SIG-M5 (cell line): ENCODE measurements around the gene WDR82.
"Not testable (repeated sequence)": the region's sequence is repeated elsewhere in the genome, so short reads cannot be mapped to it uniquely, and the experiment has no call there.

Source experiments
- DNase-seq: peaks from one replicate; lab custom pipeline; 2025; lab: John Stamatoyannopoulos, UW

WDR82 gene

DNA sequence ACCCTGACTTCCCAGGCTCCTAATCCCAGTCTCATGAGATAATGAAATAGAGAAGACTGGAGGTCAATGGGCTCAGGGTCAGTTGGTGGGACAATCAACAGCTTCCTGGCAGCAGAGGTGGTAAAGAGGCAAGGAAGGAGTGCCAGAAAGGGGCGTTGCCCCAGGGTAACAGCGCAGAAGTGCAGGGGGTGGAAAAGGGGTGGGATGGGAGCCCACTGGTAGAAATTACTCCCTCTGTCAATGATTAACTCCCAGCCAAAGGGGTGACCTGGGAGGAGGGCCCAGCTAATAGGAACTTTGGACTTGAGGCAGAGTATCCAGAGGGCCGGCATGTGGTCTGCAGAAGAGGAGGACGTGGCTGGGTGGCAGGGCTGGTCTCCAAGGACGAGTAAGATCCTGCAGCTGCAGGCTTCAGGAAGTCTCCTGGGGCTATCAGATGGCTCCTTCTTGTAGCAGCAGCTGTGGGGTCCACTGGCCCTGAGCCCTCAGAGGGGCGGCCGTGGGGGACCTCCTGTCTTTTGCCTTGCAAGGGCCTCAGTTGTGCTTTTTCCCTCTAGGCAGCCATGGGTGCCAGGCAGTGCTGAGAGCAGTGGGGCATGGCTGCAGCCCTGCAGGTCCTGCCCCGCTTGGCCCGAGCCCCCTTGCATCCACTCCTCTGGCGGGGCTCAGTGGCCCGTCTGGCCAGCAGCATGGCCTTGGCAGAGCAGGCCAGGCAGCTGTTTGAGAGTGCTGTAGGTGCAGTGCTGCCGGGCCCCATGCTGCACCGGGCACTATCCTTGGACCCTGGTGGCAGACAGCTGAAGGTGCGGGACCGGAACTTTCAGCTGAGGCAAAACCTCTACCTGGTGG is 11.5 kb upstream of the WDR82 start:
- DNase-seq: no peak

DNA sequence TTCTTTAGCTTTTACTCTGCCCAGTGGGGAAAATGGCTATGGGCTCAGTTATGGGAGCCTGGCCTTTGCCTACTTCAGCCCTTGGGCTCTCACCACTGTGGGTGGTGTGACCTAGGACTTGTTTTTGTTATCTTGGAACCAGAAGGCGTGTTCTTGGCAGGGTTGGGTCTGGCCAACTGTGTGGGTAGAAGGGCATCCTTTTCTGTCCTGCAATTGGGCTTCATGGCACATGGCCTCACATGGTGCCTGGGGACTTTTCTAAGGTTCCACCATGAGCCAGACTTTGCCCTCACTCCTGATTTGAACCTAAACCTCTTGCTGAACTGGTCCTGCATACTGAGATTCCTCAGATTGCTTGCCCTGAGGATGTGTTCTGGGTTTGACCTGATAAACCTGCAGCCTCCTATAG is 10.9 kb upstream of the WDR82 start:
- DNase-seq: no peak

DNA sequence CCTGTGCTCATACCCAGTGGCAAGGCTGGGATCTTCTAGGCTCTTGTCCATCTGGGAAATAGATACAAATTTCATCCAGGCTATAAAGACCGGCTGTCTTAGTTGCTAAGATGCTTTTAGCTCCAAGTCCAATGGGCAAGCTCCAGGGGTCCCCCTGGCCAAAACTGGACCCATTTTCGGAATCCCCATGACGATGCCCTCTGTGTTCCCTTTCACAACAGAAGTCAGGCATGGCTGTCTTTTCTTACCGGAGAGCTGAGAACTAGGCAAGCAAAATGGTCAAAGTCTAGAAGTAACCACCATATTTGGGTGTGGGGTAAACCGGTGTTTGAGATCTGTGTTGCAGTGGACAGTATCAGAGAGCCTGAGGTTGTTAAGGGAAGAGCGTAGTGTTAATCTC is 10.2 kb upstream of the WDR82 start:
- DNase-seq: no peak

DNA sequence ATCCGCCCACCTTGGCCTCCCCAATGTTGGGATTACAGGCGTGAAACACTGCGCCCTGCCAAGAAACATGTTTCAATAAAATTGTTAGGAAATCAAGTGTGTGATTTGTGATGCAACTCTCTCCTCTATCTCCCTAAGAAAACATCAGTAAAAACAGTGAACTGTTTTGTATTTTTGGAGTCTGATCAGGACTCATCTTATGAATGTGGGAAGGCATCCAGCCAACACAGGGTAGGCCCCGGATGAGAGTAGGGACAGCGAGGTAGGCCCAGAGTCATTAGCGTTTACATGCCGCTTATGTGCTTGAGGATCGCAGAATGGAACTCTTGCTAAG is 8.3 kb upstream of the WDR82 start:
- no peak for DNase-seq

DNA sequence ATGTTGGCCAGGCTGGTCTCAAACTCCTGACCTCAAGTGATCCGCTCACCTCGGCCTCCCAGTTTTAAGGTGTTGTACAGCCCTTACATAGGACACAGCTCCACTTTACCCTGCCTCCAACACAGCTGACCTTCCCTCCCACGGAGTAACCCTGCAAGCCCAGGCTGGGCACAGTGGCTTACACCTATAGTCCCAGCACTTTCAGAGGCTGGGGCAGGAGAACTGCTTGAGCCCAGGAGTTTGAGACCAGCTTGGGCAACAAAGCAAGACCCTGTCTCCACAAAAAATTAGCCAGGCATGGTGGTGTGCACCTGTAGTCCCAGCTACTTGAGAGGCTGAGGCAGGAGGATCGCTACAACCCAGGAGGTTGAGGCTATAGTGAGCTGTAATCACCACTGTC is 5.6 kb upstream of the WDR82 start:
- DNase-seq: not testable (repeated sequence)

DNA sequence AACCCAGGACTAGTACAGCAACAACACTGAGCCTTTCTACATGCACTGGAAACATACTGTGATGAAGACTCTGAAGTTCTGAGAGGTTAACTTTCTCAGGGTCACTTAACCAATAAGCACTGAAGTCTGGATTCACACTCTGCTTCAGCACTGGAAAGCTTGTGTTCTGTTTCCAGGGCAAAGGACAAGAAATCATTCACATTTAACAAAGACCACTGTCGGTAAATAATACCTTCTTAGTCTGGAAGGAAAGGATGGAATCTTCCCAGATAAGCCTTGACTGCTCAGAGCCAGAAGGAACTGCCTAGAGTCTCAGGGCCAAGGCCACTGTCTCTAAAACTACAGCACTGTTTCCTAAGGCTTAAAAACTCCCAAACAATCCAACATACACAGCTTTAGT is 4.9 kb upstream of the WDR82 start:
- no peak for DNase-seq

DNA sequence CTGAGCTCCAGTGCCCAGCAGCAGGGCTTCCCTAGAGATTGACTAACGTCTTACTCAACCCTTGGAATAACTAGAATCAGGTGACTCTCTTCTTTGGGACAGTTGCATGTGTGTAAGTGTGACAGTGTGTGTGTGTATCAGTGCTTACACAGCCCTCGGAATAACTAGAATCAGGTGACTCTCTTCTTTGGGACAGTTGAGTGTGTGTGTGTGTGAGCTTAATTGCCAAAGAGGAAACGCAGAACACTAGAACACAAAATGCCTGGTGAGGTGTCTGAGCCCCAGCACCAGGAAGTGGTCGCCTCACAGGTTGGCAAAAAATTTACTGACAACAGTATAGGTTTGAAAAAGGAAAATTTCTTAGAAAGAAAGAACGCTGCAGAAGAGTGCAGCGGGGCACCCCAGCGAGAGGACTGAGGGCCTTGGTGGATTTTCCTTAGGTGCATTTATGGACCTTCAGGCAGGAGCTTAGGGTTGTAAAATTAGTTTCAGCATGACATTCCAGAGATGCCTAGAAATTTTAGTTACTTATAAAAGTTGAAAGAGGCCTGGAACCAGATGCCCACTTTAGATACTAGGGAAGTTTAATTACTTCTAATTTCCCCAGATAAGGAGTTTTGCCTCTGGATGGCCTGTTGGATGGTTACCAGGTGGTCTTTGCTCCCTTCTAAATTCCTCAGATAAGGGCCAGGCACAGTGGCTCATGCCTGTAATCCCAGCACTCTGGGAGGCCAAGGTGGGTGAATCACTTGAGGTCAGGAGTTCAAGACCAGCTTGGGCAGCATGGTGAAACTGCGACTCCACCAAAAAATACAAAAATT is 3.7 kb upstream of the WDR82 start:
- DNase-seq: no peak

DNA sequence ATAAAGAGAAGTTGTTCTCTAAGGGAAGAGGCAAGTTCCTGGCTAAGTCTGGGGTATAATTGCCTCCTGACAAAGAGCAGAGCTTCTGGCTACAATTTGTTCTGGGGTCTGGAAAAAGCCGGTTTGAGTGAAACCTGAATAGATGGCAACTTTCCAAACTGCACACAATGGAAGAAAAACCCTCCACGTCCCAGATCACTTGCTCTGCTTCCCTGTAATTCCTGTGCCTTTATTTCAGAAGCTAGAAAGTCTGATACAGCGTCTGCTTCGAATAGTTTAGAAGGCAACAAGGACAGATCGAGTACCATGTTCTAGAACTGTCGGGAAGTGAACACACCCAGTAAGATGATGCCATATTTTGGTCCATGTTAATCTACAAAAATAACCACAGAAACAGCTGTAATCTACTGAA is 1.6 kb upstream of the WDR82 start:
- no peak for DNase-seq

DNA sequence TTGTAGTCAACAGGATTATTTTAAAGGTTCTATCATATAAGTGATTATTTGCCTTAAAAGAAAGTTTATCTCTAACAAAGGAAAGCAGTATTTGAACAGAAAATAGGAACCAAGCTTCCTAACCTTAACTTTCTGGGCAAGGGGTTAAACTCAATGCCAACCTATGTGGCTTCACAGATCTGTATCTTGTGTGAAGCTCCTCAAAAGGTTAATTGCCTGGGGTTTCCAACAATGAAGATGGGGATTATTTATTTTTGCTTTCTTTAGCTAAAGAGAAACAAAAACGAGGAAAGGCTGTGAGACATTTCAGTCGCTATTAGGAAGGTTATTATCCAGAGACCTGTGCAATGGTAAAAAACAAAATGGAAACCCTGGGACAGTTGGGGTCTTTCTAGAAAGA is 1.1 kb upstream of the WDR82 start:
- no peak for DNase-seq

DNA sequence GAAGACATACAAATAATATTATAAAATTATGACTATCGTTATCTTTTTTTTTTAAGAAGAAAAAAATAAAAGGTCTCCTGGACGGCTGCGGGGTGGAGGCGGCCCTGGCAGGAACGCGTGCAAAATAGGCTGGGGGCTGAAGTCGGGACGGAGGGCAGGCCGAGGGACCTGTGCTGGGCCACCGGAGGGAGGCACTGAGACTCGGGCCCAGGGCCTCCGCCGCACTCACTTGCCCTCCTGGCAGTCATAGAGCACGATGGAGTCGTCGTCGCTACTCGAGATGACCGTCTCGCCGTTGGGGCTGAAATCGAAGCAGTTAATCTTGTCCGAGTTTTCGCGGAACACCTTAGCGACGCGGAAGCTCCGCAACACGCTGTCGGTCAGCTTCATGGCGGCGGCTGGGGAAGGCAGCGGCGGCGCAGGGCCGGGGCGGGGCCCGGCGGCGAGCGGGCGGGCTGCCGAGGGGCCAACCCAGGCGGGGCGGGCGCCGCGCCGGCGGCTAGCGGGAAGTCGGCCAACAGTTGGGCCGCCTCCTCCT is 408 bp downstream of the WDR82 start:
- no peak for DNase-seq

DNA sequence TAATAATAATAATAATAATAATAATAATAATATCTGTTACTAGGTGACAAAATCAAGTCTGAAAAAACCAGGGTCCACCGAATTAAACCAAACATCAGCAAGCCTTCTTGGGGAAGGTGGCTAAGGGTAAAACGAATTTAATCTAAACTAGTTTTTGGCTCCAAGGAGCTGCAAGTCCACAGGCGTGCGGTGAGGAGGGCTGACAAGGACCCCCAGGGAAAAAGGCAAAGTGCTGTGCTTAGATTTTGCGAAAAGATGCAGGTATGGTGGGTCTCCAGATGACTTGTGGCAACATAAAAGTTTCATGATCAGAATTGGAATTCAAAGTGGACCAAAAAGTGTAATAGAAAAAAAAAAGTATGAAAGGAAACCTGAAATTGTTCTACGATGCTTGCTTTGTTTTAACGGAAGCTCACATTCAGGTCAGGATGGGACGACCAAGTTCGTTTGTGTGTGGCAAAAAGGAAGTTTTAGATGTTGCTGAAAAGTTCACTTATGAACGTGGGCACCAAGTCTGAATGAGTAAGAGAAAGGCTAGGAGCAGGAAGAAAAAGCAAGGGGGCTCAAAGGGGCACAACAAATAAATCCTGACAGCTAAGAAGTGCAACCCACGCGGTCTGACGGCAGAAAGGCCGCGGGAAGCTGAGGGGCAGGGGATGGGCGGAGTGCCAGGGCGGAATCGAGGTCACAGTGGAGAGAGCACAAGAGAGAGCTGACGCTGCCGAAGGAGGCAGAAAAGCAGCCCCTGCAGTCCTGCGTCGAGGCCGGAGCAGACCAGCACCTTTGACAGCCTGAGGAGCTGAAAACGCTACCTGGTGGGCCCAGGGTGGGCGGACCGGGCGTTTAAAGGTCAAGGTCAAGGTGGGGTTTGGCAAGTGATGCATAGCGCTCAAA is 1.1 kb downstream of the WDR82 start:
- DNase-seq: no peak

DNA sequence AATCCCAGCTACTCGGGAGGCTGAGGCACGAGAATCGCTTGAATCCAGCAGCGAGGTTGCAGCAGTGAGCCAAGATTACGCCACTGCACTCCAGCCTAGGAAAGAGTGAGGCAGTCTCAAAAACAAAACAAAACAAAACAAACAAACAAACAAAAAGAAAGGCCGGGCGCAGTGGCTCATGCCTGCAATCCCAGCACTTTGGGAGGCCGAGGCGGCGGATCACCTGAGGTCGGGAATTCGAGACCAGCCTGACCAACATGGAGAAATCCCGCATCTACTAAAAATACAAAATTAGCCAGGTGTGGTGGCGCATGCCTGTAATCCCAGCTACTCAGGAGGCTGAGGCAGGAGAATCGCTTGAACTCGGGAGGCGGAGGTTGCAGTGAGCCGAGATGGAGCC is 3.7 kb downstream of the WDR82 start:
- not testable (repeated sequence) for DNase-seq

DNA sequence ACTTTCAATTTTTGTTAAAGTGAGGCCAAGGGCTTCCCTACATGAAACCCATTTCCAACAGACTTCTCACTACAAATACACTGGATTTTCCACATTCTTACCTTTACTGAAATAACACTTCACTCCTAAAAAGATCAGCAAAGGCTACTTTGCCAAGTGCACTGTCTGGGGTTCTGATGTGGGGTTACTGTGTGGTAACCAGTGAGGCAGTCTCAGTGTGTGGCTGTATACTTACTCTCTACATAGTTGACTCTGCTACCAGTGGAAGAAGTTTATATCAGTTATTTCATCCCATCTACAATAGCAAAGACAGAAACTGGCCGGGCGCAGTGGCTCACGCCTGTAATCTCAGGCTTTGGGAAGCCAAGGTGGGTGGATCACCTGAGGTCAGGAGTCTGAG is 5.6 kb downstream of the WDR82 start:
- DNase-seq: no peak

DNA sequence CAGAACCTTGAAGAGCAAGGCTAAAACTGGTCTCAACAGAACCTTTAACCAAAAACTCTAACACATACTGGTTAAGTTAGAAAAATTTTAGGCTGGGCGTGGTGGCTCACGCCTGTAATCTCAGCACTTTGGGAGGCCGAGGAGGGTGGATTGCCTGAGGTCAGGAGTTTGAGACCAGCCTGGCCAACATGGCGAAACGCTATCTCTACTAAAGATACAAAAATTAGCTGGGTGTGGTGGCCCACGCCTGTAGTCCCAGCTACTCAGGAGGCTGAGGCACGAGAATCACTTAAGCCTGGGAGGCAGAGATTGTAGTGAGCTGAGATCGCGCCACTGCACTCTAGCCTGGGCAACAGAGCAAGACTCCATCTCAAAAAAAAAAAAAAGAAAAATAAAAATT is 6.3 kb downstream of the WDR82 start:
- not testable (repeated sequence) for DNase-seq

DNA sequence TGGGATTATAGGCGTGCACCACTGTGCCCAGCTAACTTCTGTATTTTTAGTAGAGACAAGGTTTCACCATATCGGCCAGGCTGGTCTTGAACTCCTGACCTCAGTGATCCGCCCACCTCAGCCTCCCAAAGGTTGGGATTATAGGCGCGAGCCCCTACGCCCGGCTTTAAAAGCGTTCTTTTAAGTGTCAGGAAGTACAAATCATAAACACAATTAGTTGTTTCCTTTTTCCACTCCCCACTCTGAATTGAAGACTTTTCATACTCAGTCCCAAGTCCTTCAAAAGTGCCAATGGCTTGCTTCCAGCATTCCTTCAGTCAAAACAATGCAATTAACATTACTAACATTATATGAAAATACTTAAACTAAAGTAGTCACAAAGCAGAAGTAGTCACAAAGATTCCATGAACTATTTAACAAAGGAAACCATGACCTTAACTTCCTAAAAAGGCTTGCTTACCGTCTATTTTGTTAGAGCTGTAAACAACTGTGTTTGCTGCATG is 8.1 kb downstream of the WDR82 start:
- no peak for DNase-seq

DNA sequence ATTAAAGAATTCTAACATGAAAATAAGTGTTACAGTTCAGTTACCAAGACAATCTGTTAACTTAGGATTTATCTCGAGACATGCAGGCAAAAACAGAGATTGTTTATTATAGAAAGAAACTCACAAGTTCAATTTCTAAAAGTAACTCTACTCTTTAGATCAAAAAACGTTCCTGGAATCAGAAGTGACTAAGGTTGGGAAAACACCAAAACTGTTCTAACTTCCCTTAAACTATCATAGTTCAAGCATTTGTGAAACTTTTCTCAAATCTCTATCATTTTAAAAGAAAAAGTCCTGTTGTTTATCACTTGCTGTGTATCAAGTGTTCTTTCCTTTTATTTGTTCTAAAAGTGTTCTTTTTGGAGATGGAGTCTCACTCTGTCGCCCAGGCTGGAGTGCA is 8.7 kb downstream of the WDR82 start:
- DNase-seq: no peak

DNA sequence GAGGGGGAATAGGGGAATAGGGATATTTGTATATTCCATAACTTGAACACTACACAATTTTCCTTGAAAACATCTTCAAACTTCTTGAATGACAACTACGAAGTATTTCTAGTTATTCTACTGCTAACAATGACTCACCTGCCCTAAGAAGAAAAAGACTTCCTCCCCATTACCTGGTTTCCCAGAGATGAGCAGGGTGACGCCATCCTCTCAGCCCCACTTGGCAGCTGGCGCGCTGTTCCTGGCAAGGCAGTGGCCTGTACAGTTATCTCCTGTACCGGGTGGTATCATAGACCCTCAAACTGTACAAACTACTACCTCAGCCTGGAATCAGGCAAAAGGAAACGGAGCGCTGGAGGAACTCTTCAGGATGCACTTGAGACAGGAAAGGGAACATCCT is 10.4 kb downstream of the WDR82 start:
- no peak for DNase-seq

DNA sequence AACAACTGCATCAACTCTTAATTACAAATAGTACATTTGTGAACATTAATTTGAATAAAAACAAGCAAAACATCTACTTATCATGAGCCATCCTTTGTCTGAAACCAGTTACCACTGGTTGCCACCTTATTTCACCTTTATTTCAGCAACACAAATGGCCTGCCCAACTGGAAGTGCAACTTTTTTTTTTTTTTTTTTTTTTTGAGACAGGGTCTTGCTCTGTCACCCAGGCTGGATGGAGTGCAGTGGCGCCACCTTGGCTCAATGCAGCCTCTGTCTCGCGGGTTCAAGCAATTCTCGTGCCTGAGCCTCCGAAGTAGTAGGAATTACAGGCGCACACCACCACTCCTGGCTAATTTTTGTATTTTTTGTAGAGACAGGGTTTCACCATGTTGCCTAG is 13.1 kb downstream of the WDR82 start:
- no peak for DNase-seq

DNA sequence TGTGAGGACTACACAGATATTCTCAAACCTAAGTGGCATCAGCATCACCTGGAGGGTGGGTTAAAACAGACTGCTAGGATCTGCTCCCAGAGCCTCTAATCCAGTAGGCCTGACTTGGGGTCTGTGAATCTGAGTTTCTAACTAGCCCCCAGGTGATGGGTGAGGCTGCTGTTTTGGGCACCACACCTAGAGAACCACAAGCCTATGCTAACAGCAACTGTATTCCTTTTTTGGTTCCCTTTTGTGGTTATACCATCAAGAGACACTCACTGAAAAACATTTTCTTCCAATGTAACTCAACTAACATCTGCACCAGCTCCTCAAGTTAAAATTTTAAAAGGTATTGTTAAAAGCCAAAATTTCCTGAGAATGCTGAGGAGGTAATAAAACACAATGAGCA is 16.0 kb downstream of the WDR82 start:
- DNase-seq: no peak

DNA sequence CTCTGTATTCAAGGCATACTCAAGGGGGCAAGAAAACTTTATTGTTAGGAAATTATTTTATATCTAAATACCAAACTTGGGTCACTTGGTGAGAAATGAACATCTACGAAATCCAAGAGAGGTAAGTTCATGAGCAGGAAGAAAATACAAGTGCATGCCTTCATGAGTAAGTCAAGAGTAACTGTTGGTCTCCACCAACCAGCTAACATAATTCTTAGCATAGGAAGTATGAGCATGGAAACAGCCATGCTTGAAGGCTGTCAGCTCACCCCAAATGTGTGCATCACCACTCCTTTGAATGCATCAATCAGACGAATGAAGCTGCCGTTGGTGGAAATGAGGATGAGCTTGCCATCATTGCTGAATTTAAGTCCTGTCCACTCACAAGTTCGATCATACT is 19.0 kb downstream of the WDR82 start:
- DNase-seq: no peak

DNA sequence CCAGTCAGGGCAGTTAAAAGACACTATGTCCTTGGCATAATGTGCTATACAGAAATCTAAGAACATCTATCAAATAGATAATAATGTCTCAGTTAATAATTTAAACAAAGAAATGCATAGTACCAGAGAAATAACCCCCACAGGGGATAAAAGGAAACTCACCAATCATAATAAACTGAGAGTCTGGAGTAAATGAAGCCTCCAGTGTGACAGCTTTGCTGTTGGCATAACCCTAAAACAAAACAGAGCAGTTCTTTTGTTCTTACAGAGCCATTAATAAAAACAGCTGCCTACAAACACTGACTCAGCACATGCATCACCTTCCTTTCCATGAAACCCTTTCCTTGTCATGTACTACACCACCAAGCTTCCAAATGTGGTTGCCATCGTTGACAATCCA is 19.4 kb downstream of the WDR82 start:
- no peak for DNase-seq

DNA sequence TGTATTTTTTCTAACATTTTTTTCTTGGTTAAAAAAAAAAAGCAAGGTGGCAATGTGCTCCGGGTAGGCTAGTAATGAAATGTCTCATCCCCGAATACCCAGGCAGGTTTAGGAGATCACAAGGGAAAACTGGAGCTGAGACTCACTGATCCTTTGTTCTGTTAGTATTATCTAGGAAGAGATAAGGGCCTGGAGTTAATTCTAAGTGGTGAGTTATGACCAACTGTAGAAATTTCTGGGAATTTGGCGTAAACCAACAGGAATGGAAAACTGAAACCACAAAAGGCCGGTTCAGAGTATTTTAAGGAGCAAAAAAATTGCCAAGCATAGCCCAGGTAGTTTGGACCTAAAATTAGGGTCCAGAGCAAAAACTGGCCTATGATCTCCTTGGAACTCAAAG is 20.5 kb downstream of the WDR82 start:
- no peak for DNase-seq
